ENCODE data around the gene ATP6V0E2.
A peak's percentile ranks its signal among the peaks of the same experiment; 100 is the strongest.

ATP6V0E2 gene

DNA sequence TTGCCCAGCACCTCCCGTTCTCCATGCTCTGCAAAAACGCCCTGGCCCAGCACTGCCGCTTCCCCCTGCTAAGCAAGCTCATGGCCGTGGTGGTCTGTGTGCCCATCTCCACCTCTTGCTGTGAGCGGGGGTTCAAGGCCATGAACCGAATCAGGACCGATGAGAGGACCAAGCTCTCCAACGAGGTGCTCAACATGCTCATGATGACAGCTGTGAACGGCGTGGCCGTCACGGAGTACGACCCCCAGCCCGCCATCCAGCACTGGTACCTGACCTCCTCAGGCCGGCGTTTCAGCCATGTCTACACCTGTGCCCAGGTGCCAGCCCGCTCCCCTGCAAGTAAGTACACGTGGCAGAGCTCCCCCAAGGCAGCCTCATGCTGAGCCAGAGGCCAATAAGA, 11.6 kb upstream of the ATP6V0E2 start:
- DNase-seq (ENCODE audit: low read depth in 2 of 2): no peak

DNA sequence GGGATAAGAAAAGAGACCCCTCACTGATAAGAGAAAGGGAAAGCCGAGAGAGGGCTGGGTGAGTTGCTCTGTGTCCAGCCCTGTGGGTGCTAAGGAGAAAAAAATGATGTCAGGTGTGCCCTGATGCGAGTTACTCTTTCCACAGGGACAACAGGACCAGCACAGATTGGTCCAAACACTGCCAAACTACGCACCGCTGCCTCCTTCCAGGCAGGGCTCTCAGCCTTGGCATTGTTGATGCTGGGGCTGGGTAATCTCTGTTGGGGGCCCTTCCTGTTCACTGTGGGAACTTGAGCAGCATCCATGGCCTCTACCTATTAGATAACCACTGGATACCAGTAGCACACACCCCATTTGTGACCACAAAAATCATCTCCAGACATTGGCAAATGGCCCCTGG, 10.3 kb upstream of the ATP6V0E2 start:
- no peak for DNase-seq (ENCODE audit: low read depth in 2 of 2)

DNA sequence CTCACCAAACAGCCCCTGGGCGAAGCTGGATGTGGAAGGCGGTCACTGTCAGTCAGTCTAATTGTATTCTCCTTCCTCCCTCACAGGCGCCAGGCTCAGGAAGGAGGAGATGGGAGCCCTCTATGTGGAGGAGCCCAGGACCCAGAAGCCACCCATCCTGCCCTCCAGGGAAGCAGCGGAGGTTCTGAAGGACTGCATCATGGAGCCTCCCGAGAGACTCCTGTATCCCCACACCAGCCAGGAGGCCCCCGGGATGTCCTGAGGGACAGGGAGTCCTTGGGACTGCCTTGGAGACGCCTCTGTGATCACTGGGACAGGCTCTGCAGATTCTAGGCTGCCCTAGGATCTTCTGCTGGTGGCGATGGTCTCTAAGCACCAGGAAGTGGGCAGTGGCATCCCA, 9.7 kb upstream of the ATP6V0E2 start:
- DNase-seq (ENCODE audit: low read depth in 2 of 2): no peak

DNA sequence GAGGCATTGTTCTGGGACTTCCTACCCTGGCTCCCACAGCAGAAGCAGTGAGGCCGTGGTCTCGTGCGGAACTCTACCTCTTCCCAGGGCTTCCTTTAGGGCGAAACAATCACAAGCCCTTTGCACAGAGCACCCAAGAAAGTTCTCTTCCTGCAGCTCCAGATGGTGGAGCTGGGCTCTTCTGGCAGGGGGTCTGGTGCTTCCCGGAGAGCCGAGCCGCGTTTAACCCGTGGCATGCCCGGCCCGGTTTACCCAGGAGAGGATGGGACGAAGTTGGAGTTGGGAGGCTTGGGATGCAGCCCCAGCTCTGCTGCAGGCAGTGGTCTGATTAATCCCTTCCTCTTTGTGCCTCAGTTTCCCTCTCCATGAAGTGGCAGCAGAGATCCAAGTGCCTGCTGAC, 9.0 kb upstream of the ATP6V0E2 start:
- no peak for DNase-seq (ENCODE audit: low read depth in 2 of 2)

DNA sequence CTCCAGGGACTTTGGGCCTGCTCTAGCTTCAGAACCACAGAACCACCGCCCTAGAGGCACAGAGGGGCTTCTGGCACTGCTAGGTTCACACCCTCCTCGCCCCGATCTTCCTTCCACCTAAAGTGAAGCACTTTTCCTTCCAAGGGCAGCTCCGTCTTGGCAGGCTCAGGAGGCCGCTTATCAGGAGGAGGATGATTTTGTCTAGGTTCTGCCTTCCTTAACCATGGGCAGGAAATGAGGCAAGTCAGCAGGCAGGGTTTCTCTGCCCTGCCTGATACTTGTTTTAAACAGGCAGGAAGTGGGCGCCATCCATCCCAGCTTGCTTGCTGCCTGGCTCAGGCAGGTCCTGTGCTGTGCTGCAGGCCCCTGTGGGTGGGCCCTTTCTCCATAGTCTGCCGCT, 8.3 kb upstream of the ATP6V0E2 start:
- DNase-seq (ENCODE audit: low read depth in 2 of 2): peak in 1 of 2 donors; percentile 31

DNA sequence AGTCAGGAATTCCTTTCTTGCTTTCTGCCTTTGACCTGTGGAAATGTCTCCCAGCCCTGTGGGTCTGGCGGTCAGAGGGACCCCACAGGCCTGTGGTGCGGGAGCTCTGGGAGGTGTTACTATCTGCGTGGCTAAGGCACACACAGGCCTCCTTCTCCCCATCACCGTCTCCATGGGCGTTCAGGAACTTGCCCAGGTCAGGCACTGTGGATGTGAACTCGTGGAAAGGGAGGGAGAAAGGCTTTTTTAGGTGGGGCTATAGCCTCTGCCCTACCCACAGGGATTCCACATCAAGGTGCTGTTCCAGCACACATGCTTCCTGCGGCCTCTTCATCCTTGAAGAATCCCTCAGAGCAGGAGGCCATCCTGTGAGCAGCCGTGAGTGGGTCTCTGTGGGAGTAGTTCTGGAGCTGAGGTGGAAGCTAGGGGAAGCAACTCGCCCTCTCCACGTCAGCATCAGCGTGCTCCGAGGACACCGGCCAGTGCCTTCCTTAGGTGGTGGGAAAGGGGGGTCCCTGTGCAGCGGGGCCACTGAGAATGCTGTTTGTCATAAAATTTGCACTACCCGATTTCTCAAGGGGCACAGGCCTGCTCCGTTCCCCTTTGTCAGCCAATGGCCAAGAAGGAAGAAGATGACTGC, 7.5 kb upstream of the ATP6V0E2 start:
- DNase-seq (ENCODE audit: low read depth in 2 of 2): no peak

DNA sequence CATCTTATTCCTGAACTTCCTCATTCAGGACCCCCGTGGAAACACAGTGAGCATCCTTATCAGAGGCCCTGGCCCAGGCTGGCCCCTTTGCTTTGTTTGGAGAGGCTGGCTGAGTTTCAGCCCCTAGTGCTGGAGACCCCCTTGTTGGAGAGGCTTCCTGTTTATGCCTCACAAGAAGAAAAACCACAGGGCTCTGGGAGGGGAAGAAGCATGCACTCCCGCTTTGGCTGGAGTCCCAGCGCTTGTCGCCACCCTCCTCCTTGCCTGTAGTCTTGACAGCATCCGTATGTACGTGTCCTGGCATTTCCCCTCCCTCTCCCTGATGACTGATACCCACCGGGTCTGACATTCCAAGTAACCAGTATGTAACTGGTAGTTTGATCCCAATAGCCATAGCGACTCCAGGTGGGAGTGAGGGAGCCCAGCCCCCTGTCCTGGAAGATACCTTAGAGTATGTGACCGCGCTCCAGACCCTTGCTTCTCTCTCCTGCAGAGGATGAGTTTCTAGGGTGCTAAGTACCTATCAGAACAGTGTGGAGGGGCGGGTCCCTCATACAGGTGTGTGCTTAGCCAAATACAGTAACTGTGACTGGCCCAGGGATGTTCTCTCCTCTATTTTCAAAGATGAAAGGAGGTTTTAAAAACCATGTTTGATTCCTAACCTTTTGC, 6.9 kb upstream of the ATP6V0E2 start:
- DNase-seq (ENCODE audit: low read depth in 2 of 2): no peak

DNA sequence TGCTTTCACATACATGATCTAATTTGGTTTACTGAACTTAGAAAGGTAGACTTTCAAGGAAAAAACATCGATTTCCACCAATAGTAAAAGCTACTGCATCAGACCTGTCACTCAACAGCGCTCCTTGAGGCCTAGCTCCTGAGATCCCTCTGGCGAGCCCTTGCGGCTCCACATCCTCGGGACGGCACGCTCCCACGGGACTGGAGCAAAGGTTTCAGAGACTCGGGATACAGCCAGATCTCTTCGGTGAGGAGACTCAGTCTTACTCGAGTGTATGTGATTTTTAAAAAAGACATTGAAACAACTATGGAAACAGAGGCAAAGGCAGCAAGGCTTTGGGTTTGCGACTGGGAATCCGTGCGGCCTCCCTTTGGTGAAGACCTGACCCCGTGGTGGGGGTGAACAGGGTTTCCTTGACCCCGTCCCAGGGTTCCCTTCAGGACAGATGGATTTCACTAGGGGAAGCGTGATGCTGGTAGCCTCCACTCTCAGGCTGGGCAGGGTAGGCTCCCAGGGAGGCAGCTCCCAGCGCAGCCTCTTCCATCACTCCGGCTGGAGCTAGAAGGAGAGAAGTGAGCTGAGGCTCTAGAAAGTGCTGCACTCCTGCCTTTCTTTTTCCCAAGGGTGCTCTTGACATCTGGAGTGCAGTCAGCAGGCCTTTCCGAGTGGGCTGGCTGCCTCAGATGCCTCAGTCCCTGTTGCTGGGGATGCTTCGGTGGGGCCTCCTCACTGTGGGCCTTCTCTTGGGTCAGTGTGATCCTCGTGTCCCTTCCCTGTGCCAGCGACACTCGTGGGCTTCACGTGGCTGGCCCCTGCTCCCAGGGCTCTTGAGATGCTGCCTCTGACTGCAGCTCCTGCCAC, 5.8 kb upstream of the ATP6V0E2 start:
- no peak for DNase-seq (ENCODE audit: low read depth in 2 of 2)

DNA sequence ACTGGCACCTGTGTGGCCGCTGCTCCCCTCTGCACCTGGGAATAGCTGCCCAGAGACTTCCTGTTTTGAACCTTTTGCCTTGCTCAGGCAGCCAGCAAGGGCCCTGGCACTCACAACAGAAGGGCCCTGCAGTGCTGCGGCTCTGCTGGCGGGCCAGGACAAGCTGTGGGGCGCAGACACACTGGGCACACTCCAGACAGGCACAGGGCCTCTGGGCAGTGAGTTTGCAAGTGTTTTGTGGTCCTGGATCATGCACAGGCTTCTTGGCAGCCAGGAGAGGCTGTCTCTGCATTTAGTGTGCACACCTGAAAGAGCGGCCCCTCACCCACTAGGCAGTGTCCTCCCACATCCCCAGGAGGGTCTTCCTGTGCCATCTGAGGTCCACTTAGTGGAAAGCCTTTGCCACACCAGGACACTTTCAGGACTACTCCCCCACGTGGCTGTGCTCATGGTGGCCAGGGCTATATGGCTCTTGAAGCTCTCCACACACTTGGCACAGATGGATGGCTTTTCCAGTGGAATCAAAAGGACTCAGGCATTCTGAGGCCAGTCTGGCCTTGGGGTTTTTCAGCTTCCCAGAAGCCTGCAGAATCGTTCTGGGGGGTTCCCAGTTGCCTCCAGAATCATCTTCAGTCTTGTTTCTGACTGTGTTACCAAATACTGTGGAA, 5.0 kb upstream of the ATP6V0E2 start:
- no peak for DNase-seq (ENCODE audit: low read depth in 2 of 2)

DNA sequence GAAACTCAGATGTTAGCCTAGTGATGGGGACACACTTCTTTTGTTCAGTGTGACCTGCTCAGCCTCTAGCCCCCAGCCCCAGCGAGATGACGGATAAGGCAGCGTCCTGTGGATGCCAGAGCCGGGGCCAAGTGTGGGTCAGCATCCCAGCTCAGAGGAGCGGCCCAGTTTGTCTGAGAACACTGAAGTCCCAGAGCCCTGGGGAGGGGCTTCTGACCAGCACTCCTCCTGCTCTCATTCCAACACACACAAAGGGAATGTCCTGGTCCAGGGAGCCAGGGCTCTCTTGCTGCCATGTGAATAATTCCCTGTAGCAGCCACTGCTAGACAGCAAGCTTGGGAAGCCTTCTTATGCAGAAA, 4.5 kb upstream of the ATP6V0E2 start:
- DNase-seq (ENCODE audit: low read depth in 2 of 2): no peak

DNA sequence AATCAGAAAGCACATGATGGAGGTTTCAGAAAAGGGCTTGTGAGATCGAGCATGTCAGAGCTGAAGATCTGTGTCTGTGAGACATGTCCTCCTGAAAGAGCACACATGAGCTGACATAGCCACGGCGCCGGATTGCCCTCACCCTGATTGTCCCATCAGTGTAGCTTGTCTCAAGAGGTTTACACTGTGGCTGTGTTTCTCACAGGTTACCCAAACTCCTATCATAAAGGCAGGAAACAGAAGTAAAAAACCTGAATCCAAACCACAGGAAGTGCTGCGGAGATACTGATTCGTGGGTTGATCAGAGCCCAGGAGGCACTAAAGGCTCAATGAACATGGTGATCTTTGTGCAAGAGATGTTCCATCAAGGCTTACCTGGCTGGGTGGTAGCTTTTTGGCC, 3.9 kb upstream of the ATP6V0E2 start:
- no peak for DNase-seq (ENCODE audit: low read depth in 2 of 2)

DNA sequence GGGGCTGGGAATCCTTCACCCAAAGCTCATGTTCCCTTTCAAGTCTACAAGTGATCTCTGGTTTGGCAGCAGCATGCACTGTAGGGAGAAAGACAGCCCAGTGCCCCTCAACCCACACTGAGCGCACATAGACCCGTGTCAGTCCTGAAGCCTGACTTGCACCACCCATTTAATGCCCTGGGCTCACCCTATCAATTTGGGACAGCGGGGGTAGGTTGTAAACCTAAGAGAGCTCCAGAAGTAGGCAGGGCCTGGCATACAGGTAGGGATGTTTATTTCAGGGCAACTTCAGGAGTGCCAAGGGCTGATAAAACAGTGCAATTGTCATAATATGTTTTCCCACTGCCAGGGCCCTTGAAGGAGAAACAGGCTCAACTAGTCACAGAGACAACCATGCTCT, 3.5 kb upstream of the ATP6V0E2 start:
- DNase-seq (ENCODE audit: low read depth in 2 of 2): no peak

DNA sequence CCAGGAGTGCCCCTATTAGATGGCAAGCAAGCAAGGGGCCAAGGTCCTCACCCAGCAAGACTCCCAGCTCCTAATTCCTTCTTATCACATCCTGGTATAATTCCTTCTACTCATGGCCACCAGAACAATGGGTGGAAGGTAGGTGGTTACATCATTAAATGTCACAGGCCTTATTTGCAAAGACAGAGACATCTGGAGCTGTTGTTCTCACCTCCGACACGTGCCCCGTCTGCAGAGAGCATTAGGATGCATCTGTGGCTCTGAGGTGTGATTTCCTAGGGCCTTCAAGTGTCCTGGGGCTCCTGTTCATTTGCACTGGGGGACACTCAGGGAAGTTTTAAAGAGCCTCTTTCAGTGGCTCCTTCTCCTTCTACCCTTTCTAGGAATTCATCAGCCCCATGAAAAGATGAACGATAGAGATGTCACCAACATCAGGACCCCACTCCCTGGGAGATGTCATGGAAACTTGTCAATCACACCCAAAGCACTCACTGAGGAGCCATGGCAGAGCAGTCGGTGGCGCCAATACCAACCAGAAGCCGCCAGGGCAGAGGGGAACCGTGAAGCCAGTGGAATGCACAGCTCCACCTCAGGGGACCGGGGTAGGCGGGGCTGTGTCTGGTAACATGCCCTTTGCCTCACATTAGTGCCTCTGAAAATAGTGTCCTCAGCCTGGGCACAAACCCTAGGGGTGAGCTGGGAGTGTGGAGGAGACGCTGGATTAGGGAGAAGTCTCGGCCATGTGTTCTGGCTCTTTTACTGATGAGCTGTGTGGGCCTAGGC, 2.9 kb upstream of the ATP6V0E2 start:
- no peak for DNase-seq (ENCODE audit: low read depth in 2 of 2)

DNA sequence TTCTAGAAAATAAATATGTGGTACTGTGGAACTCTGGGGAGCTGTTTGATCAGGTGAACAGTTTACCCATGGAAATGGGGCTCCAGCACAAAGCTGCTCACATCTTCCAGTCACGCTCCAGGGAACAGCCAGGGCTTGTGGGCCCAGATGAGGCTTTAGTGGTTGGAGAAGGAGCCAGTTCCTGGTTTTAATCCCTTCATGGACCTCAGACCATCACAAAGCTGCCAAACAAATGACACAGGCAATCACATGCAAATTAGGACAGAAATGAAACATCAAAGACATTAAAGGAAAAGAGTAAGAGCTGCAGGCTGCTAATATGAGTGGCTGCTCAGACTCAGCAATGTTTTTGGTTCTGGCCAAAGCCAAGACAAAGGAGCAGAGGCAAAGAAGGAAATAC, 2.2 kb upstream of the ATP6V0E2 start:
- no peak for DNase-seq (ENCODE audit: low read depth in 2 of 2)

DNA sequence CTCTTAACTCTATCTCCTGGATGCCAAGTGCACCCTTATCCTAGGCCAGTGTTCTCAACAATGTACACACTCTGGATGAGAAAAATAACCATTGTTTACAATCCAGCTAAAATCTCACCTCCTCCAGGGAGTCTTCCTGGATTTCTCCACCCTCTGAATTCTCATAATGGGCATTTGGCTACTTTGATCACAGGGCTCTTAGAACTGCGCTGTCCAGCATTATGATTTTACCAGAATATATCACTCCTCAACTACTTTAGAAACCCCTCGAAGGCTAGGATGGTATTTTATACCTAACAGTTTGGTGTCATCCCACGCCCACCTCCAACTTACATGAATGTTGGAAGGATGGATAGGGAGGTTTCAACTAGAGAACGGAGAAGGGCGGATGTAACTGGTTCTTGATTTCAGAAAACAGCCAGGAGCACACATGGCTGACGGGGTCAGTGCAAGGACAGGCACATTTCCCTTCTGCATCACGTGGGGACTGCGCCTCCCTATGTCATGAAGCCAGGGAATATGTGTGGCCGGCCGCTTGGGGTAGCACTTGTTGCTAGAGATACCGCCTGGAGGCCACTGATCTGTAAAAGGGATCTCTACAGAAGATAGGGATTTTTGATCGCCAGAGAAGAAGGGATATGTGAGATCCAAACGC, 1.2 kb upstream of the ATP6V0E2 start:
- DNase-seq (ENCODE audit: low read depth in 2 of 2): no peak

DNA sequence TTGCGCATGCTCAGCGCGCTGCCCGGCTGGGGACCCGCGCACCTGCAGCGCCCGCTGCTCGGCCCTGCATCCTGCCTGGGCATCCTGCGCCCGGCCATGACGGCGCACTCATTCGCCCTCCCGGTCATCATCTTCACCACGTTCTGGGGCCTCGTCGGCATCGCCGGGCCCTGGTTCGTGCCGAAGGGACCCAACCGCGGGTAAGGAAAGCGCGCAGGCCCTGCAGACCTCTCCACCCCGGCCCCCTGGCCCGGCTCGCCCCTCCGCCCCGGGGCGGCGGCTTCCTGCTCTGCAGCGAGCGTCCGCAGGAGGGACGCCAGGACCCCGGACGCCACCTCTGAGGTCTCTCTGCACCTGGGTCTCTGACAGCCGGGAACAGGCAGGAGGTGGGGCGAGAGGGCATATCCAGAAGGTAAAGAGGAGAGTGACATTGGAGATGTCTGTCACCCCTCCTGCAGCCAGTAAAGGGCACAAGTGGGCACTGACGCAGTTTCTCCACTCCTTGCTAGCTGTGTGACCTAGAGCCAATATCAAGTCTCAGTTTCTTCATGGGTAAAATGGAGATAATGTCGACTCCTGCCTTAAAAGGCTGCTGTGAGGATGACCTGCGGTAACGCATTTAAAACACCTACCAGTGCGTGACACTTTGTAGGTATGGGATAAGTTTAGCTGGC, 338 bp downstream of the ATP6V0E2 start:
- DNase-seq (ENCODE audit: low read depth in 2 of 2): no peak

DNA sequence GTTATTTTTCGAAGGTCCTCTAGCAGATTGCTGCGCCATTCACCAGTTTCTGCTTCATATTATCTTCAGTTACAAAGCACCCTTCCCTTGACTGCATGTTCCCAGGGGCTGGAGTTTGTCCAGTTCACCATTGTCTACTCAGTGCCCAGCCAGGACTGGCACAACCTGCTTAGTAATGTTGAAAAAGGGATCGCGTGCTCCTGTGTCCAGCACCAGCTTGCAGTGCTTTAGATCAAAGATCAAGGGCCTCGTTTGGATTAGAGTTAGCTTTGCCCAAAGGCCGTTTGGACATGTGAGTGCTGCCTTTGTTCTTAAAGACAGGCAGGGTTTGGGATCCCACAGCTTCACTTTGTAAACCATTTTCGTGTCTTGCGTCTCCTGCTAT, 867 bp downstream of the ATP6V0E2 start:
- no peak for DNase-seq (ENCODE audit: low read depth in 2 of 2)

DNA sequence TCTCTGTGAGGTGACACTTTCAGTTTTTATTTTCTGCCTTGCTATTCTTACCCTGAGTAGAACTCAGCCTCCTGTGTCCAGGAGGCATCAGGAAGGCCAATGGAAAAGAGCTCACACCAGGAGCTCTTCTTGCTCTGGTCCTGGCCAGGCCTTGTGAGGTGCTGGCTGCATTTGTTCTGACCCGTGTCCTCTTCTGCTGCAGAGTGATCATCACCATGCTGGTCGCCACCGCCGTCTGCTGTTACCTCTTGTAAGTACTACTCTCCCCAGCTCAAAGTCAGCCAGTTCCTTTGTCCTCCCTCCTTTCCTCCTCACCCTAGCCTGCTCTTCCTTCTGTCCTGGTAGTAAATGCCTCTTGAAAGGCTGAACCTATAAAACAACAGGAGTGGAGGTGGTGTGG, 1.6 kb downstream of the ATP6V0E2 start:
- DNase-seq (ENCODE audit: low read depth in 2 of 2): no peak

DNA sequence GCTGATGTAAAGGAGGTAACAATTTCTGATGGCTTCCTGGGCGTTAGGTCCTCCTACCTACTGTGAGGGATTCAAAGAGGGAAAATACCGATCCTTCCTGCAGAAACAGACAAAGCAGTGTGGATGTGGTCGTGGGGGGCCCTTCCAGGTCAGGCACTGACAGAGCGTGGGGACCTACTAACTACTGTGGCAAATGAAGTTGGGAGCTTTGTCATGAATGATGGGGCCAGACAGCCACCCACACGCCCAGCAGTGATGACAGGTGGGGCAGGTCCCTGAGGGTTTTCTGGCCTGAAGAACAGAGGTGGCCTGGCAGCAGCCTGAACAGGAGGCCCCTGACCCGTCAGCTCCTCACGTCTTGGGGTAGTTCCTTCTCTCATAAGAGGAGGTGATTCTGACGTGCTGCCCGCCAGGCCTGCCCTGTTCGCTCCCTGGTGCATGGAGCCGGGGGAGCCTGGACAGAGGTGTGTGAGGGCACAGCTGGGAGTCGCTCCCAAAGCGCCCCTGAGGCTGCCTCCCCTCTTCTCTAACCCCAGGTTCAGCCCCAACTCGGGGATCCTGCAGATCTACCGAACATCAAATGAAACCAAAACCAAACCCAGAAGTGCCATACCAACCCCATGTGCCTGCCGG, 4.2 kb downstream of the ATP6V0E2 start:
- DNase-seq (ENCODE audit: low read depth in 2 of 2): no peak

DNA sequence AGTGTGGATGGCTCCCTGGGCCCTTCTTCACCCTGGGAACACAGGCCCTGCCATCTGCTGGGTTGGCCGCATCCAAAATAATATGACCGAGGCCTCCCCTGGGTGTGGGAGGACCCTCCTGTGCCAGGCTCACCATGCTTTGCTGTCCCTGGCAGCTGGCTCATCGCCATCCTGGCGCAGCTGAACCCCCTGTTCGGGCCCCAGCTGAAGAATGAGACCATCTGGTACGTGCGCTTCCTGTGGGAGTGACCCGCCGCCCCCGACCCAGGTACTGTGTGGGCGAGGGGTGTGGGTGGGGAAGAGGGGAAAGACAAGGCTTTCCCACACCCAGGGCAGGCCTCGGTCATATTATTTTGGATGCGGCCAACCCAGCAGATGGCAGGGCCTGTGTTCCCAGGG, 4.8 kb downstream of the ATP6V0E2 start:
- no peak for DNase-seq (ENCODE audit: low read depth in 2 of 2)

Measured in stimulated activated CD8-positive, alpha-beta memory T cell treated with anti-CD3 and anti-CD28 coated beads, Interleukin-7, amount 100 ng/mL, for 1 hour (primary cell).